Measurements from ENCODE around the gene TADA1. TPM values are rescaled to one million over a fixed set of nuclear protein-coding genes. Genes with fewer than 3 reads are reported as not detected.

TADA1 gene
- total and polyA plus RNA-seq, 2 experiments from 2014 or later, result 21.8 to 22.0 TPM

DNA sequence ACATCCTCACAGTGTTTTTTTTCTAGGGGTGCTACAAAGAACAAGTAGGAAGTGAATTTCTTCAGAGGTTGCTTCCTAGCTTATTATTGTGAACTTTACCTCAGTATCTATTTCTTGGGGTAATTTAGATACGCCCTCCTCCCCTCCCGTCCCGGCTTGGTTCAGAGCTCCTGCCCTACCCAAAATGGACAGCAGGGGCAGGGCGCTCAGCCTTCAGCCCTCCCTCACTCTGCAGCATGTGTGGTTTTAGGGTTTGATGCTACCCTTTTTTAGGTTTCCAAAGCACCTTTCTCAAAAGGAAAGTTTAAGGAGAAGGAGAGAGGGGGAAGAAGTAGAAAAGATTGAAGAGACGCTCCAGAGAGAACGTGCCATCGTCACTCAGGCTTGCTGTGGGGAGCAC, 53.7 kb downstream of the TADA1 start:
- no peaks in the 10 kb centered on the region for H4K20me1 ChIP-seq (replicated peaks; ENCODE audit: insufficient read depth)
- ATAC-seq (peak; percentile 98), DNase-seq (ENCODE audit: low spot score) (peak; percentile 63)
- H3K4me2 ChIP-seq, result no peak overlapping the region
- no peaks in the 10 kb centered on the region for H3F3A ChIP-seq (replicated peaks; ENCODE audit: low read depth)
- no peaks in the 10 kb centered on the region; the same call in 2 of the 3 replicates for H3K36me3 Mint-ChIP-seq (ENCODE audit: low read depth)
- no peaks in the 10 kb centered on the region for H3K4me1 Mint-ChIP-seq
- H3K36me3 ChIP-seq (ENCODE audit: insufficient read depth), result no peaks in the 10 kb centered on the region
- peaks cover 8% of the 10 kb centered on the region; the same call in 1 of the 2 replicates for H3K9me2 ChIP-seq (ENCODE audit: insufficient read depth)
- peak overlapping the region; percentile 7; the same call in 1 of the 2 replicates for H2AFZ ChIP-seq
- H3K4me1 ChIP-seq (ENCODE audit: insufficient read depth), result no peaks in the 10 kb centered on the region
- H3K27ac ChIP-seq (ENCODE audit: low read depth), result no peak overlapping the region
- H3K79me2 ChIP-seq (replicated peaks; ENCODE audit: insufficient read depth), result no peaks in the 10 kb centered on the region
- no peak overlapping the region for H3K4me3 Mint-ChIP-seq
- H3K27ac Mint-ChIP-seq, result no peak overlapping the region
- no peaks in the 10 kb centered on the region for H3K27me3 ChIP-seq (ENCODE audit: insufficient read depth)
- TF ChIP-seq, protein P1, sequence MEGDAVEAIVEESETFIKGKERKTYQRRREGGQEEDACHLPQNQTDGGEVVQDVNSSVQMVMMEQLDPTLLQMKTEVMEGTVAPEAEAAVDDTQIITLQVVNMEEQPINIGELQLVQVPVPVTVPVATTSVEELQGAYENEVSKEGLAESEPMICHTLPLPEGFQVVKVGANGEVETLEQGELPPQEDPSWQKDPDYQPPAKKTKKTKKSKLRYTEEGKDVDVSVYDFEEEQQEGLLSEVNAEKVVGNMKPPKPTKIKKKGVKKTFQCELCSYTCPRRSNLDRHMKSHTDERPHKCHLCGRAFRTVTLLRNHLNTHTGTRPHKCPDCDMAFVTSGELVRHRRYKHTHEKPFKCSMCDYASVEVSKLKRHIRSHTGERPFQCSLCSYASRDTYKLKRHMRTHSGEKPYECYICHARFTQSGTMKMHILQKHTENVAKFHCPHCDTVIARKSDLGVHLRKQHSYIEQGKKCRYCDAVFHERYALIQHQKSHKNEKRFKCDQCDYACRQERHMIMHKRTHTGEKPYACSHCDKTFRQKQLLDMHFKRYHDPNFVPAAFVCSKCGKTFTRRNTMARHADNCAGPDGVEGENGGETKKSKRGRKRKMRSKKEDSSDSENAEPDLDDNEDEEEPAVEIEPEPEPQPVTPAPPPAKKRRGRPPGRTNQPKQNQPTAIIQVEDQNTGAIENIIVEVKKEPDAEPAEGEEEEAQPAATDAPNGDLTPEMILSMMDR (conservative IDR thresholded peaks at IDR 0.05; ENCODE audit: low read depth in 2 of 2), result peak; percentile 61 to 66
- TF ChIP-seq EZH2phosphoT487 (IDR thresholded peaks at IDR 0.05; ENCODE audit: unreplicated experiment), result no peak
- H3K4me3 ChIP-seq, result no peak overlapping the region
- H3K27me3 Mint-ChIP-seq (ENCODE audit: insufficient read depth, low read depth, poor library complexity), result no peaks in the 10 kb centered on the region
- H3K9me3 Mint-ChIP-seq, result peaks cover 17% of the 10 kb centered on the region

DNA sequence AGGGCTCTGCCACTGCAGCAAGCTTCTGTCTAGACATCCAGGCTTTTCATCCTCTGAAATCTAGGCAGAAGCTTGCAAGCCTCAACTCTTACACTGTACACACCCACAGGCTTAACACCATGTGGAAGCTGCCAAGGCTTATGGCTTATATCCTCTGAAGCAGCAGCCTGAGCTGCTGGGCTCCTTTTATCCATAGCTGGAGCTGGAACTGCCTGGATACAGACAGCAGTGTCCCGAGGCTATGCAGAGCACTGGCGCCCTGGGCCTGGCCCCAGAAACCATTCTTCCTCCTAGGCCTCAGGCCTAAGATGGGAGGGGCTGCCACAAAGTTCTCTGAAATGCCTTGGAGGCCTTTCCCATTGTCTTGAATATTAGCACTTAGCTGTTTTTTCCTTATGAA, 56.1 kb downstream of the TADA1 start:
- no peaks in the 10 kb centered on the region for H3K27me3 ChIP-seq (ENCODE audit: insufficient read depth)
- TF ChIP-seq NANOG (IDR thresholded peaks at IDR 0.05; ENCODE audit: borderline replicate concordance) (no peak), ZNF331 (CRISPR knock-in tag; IDR thresholded peaks at IDR 0.05; ENCODE audit: low read depth) (no peak), STAT1 (IDR thresholded peaks at IDR 0.05; ENCODE audit: unreplicated experiment) (no peak), CREB1 (CRISPR knock-in tag; IDR thresholded peaks at IDR 0.05; ENCODE audit: low read depth) (no peak), JUNB (IDR thresholded peaks at IDR 0.05; ENCODE audit: unreplicated experiment) (no peak), POLR2AphosphoS5 (IDR thresholded peaks at IDR 0.05; ENCODE audit: low read depth) (no peak)
- TF ChIP-seq, protein P2, sequence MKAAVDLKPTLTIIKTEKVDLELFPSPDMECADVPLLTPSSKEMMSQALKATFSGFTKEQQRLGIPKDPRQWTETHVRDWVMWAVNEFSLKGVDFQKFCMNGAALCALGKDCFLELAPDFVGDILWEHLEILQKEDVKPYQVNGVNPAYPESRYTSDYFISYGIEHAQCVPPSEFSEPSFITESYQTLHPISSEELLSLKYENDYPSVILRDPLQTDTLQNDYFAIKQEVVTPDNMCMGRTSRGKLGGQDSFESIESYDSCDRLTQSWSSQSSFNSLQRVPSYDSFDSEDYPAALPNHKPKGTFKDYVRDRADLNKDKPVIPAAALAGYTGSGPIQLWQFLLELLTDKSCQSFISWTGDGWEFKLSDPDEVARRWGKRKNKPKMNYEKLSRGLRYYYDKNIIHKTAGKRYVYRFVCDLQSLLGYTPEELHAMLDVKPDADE (IDR thresholded peaks at IDR 0.05), result no peak
- TF ChIP-seq, protein P1 (conservative IDR thresholded peaks at IDR 0.05; ENCODE audit: low read depth in 2 of 2), result no peak
- H3F3A ChIP-seq (replicated peaks; ENCODE audit: low read depth), result no peaks in the 10 kb centered on the region
- no peak overlapping the region for H3K27ac ChIP-seq (ENCODE audit: low read depth)
- Mint-ChIP-seq H3K36me3 (ENCODE audit: low read depth) (no peaks in the 10 kb centered on the region; the same call in 2 of the 3 replicates), H3K4me1 (no peaks in the 10 kb centered on the region), H3K27ac (no peak overlapping the region), H3K4me3 (no peak overlapping the region), H3K27me3 (ENCODE audit: insufficient read depth, low read depth, poor library complexity) (no peaks in the 10 kb centered on the region), H3K9me3 (peaks cover 24% of the 10 kb centered on the region)
- no peaks in the 10 kb centered on the region for H4K20me1 ChIP-seq (replicated peaks; ENCODE audit: insufficient read depth)
- H2AFZ ChIP-seq, result no peak overlapping the region
- H3K4me3 ChIP-seq, result no peak overlapping the region
- H3K79me2 ChIP-seq (replicated peaks; ENCODE audit: insufficient read depth), result no peaks in the 10 kb centered on the region
- H3K9me2 ChIP-seq (ENCODE audit: insufficient read depth), result 0 out of 2 replicates have a peak, but pooled peaks cover 3% of the 10 kb centered on the region
- no peaks in the 10 kb centered on the region for H3K36me3 ChIP-seq (ENCODE audit: insufficient read depth)
- no peak overlapping the region for H3K4me2 ChIP-seq
- no peaks in the 10 kb centered on the region for H3K4me1 ChIP-seq (ENCODE audit: insufficient read depth)
- no peak for DNase-seq (ENCODE audit: low spot score)
- ATAC-seq, result no peak
